Measurements from ENCODE around the gene TGIF2.
A peak's percentile ranks its signal among the peaks of the same experiment; 100 is the strongest.

The TGIF2 gene

GRCh38 chr20:36542516-36543183, 30.7 kb upstream of the TGIF2 start:
- H3K4me3 ChIP-seq (ENCODE audit: low read depth, low read length), result peak overlapping the region; percentile 99
- TF ChIP-seq CTCF (IDR thresholded peaks at IDR 0.05; ENCODE audit: low read depth, low read length), result no peak

DNA sequence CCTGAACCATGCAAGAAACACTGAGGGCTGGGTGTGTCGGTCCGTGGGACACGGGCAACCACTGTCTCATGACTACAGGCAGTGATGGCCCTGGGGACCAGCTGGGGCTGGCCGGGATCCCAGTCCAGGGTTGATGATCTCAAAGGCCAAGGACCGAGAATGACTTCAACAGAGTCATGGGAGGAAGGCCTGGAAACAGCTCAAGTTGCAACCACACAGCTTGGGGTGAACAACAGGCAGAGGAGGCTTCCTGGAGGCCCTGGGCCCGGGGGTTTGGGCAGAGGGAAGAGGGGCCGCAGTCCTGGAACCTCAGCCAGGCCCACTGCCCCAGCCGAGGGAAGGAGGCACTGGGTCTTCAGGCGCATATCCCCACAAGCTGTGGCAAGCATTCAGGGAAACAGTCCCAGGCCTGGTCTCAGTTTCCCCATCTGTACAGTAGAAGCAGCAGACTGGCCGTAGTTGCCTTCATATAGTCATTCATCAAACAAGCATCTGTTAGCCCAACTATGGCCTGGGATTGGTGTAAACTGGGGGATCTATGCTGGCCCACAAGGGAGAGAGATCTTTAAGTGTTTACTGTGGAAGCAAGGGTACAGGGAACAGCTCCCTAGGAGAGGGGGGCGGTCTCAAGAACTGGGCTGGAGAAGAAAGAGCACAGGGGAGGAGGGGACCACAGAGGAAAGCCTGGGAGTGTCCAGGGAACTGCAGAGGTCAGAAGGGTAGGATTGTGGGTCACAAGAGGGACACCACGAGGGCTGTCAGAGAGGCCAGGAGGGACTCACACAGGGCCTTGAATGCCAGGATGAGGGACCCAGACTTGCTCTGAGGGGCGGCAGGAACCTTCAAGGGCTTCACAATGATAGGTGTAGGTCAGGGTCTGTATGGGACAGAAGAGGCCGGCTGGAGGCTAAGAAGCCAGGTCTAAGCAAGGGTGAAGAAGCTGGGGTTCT, 29.9 kb upstream of the TGIF2 start:
- no peak for TF ChIP-seq CTCF (IDR thresholded peaks at IDR 0.05; ENCODE audit: low read depth, low read length)
- H3K4me3 ChIP-seq (ENCODE audit: low read depth, low read length), result peak overlapping the region; percentile 99

DNA sequence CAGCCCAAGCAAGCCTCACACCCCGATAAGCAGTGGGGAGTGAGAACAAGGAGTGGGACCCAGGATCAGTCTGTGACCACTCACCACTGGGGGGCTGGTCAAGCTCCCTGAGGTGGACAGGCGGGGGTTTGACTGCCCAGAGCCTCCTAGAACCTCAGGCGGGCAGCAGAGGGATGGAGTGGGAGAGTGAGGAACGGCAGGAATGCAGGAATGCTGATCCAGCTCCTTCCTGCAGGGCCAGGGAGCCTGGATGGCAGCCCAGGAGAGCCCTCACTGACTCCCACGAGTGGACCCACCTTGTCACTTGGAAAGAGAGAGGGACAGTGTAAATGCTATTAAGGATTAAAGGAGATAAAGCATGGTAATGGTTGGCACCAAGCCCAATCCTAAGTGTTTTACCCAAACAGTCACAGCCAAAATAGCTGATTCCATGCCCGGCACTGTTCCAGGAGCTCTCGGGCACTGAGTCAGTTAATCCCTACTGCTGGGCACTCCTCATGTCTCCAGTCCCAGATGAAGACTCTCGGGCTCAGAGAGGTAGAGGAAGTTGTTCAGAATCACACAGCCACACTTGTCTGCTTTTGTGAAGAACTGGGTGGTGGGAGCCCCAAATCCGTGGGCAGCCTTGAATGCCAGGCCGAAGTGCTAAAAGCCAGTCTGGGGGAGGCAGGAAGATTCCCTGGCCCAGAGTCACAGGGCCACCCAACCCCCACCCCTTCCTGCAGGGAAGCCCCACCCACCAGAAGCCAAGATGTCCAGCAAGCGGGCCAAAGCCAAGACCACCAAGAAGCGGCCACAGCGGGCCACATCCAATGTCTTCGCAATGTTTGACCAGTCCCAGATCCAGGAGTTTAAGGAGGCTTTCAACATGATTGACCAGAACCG, 29.0 kb upstream of the TGIF2 start:
- no peak for TF ChIP-seq CTCF (IDR thresholded peaks at IDR 0.05; ENCODE audit: low read depth, low read length)
- peak overlapping the region; percentile 99 for H3K4me3 ChIP-seq (ENCODE audit: low read depth, low read length)

GRCh38 chr20:36546111-36546736, 27.2 kb upstream of the TGIF2 start:
- H3K4me3 ChIP-seq (ENCODE audit: low read depth, low read length), result no peak overlapping the region
- no peak for TF ChIP-seq CTCF (IDR thresholded peaks at IDR 0.05; ENCODE audit: low read depth, low read length)

GRCh38 chr20:36547186-36548005, 26.0 kb upstream of the TGIF2 start:
- no peak for TF ChIP-seq CTCF (IDR thresholded peaks at IDR 0.05; ENCODE audit: low read depth, low read length)
- no peak overlapping the region for H3K4me3 ChIP-seq (ENCODE audit: low read depth, low read length)

GRCh38 chr20:36548006-36548315, 25.4 kb upstream of the TGIF2 start:
- no peak for TF ChIP-seq CTCF (IDR thresholded peaks at IDR 0.05; ENCODE audit: low read depth, low read length)
- H3K4me3 ChIP-seq (ENCODE audit: low read depth, low read length), result no peak overlapping the region

All from WI38 (cell line).